Activated CD4-positive, alpha-beta memory T cell treated with anti-CD3 and anti-CD28 coated beads, Interleukin-2, amount 10 ng/mL, durations not matched to agents 7 days and 5 days (primary cell): ENCODE results near the gene TMEM53. TPM values are rescaled to one million over a fixed set of nuclear protein-coding genes. Genes with fewer than 3 reads are reported as not detected.

Source experiments
- CTCF ChIA-PET: fragments of 350-600 bp; sonication (Branson Sonifier 250); formaldehyde crosslinking; loops from one replicate; lab custom pipeline; 2021; ENCODE audit warnings: antibody characterized with exemption, inconsistent platforms; lab: Charles Lee
- POLR2A ChIA-PET: fragments of 350-600 bp; sonication (Branson Sonifier 250); formaldehyde crosslinking; loops from one replicate; lab custom pipeline; 2021; ENCODE audit warnings: antibody characterized with exemption; lab: Charles Lee
- DNase-seq: peaks from one replicate; pipeline ENCODE4 v3.0.0-alpha.2; 2020
- H3K27ac Mint-ChIP-seq: one replicate; pipeline ENCODE4 v1.8.0; 2021; ENCODE audit warnings: mild to moderate bottlenecking, mixed read lengths
- H3K27me3 Mint-ChIP-seq: one replicate; pipeline ENCODE4 v1.8.0; 2021; ENCODE audit warnings: mixed read lengths
- H3K36me3 Mint-ChIP-seq: one replicate; pipeline ENCODE4 v1.8.0; 2021; ENCODE audit warnings: low read depth, mixed read lengths
- H3K4me1 Mint-ChIP-seq: one replicate; pipeline ENCODE4 v1.8.0; 2021; ENCODE audit warnings: mixed read lengths
- H3K4me3 Mint-ChIP-seq: one replicate; pipeline ENCODE4 v1.8.0; 2021; ENCODE audit warnings: mild to moderate bottlenecking, mixed read lengths
- H3K9me3 Mint-ChIP-seq: one replicate; pipeline ENCODE4 v1.8.0; 2021; ENCODE audit warnings: mixed read lengths
- total RNA-seq, 2 experiments: library from RNA; stranded (reverse); gene quantifications; one replicate each; pipeline ENCODE4 v1.2.3, GENCODE V29; 2021

TMEM53 gene
- total RNA-seq, 2 experiments from 2014 or later = 4.3 to 5.6 TPM

GRCh38 chr1:44604157-44604955, 69.9 kb downstream of the TMEM53 start:
- ChIA-PET CTCF (interaction anchor here (1.2 kb wide), 1 partner anchor 9 kb away, joined by 4 read pairs; no protein-coding TSS in a partner anchor), POLR2A (no interaction called here)
- Mint-ChIP-seq H3K4me1 (no peaks in the 10 kb centered on the region), H3K4me3 (no peak overlapping the region), H3K27ac (no peak overlapping the region), H3K36me3 (no peaks in the 10 kb centered on the region), H3K9me3 (no peaks in the 10 kb centered on the region), H3K27me3 (peaks cover 3% of the 10 kb centered on the region)
- DNase-seq = no peak

- CTCF ChIA-PET = interaction anchor here (1.2 kb wide), 1 partner anchor 9 kb away, joined by 4 read pairs; no protein-coding TSS in a partner anchor
- no peaks in the 10 kb centered on the region for H3K4me1 Mint-ChIP-seq
Measured at GRCh38 chr1:44603718-44604117, 70.6 kb downstream of the TMEM53 start.

More at GRCh38 chr1:44603718-44604117, 70.6 kb downstream of the TMEM53 start:
- H3K27ac Mint-ChIP-seq = no peak overlapping the region
- no peak overlapping the region for H3K4me3 Mint-ChIP-seq
- H3K9me3 Mint-ChIP-seq = no peaks in the 10 kb centered on the region
- DNase-seq = no peak
- no peaks in the 10 kb centered on the region for H3K36me3 Mint-ChIP-seq
- POLR2A ChIA-PET = no interaction called here
- H3K27me3 Mint-ChIP-seq = peaks cover 4% of the 10 kb centered on the region

Other genes starting within 250 kb of the TMEM53 start
- 10 to 100 TPM; 20.8 to 21.2 TPM for gene ARMH1, start 233 bp upstream of the TMEM53 start, total RNA-seq
- not detected for gene RNU5D-1, start 56.7 kb upstream of the TMEM53 start, total RNA-seq
- gene KIF2C, start 65.4 kb upstream of the TMEM53 start, total RNA-seq = 100 to 1,000 TPM; 105 to 106 TPM
- gene RPS8, start 101.1 kb upstream of the TMEM53 start, total RNA-seq = 1,000 to 10,000 TPM; 1,610 to 1,658 TPM
- 1 to 10 TPM; 1.0 to 1.3 TPM for gene BEST4, start 113.7 kb upstream of the TMEM53 start, total RNA-seq
- 10 to 100 TPM; 62.8 to 63.5 TPM for gene PLK3, start 125.9 kb upstream of the TMEM53 start, total RNA-seq
- 1 to 10 TPM; 1.9 to 2.2 TPM for gene DYNLT4, start 132.9 kb upstream of the TMEM53 start, total RNA-seq
- gene BTBD19, start 134.0 kb upstream of the TMEM53 start, total RNA-seq = 1 to 10 TPM; 8.4 to 8.7 TPM
- gene PTCH2, start 168.8 kb upstream of the TMEM53 start, total RNA-seq = 1 to 10 TPM in 1 of 2 experiments, under 1 TPM in 1; 0.58 to 1.0 TPM